Karpas-422 (cell line): ENCODE results near the gene GUK1. TPM values are rescaled to one million over a fixed set of nuclear protein-coding genes. Genes with fewer than 3 reads are reported as not detected.
"Not testable (repeated sequence)": the region's sequence is repeated elsewhere in the genome, so short reads cannot be mapped to it uniquely, and the experiment has no call there.

Experiments
- DNase-seq: peaks from one replicate; pipeline ENCODE4 v3.0.0-alpha.2; 2015
- H2AFZ ChIP-seq: fragments of 200-600 bp; sonication (generic); 2 replicates; pipeline ENCODE4 v1.6.1; 2014; ENCODE audit warnings: antibody characterized with exemption, low read length, mixed read lengths
- H3K27ac ChIP-seq: fragments of 200-600 bp; sonication (generic); 2 replicates; pipeline ENCODE4 v1.5.1; 2014; ENCODE audit warnings: mild to moderate bottlenecking, low read length, moderate library complexity
- H3K27me3 ChIP-seq: fragments of 200-600 bp; sonication (generic); 2 replicates; pipeline ENCODE4 v1.6.1; 2014; ENCODE audit warnings: low read length, mixed read lengths
- H3K36me3 ChIP-seq: fragments of 200-600 bp; sonication (generic); 2 replicates; pipeline ENCODE4 v1.6.1; 2014; ENCODE audit warnings: low read length, mixed read lengths; ENCODE audit not compliant: insufficient read depth
- H3K4me1 ChIP-seq: fragments of 200-600 bp; sonication (generic); 2 replicates; pipeline ENCODE4 v1.6.1; 2014; ENCODE audit warnings: mild to moderate bottlenecking, low read length, mixed read lengths
- H3K4me2 ChIP-seq: fragments of 200-600 bp; sonication (generic); 2 replicates; pipeline ENCODE4 v1.6.1; 2014; ENCODE audit warnings: low read length, low read depth, mild to moderate bottlenecking; ENCODE audit not compliant: poor library complexity, severe bottlenecking
- H3K4me3 ChIP-seq: fragments of 200-600 bp; sonication (generic); 2 replicates; pipeline ENCODE4 v1.5.1; 2014; ENCODE audit warnings: mild to moderate bottlenecking, antibody characterized with exemption, low read length, mixed read lengths
- H3K79me2 ChIP-seq: fragments of 200-600 bp; sonication (generic); 2 replicates; pipeline ENCODE4 v1.6.1; 2014; ENCODE audit warnings: mild to moderate bottlenecking, low read length, mixed read lengths
- H3K9ac ChIP-seq: fragments of 200-600 bp; sonication (generic); 2 replicates; pipeline ENCODE4 v1.6.0; 2014; ENCODE audit warnings: low read length
- H3K9me2 ChIP-seq: fragments of 200-600 bp; sonication (generic), shearing (Covaris generic); replicated peaks from 2 replicates; pipeline ENCODE4 v1.6.0; 2014; ENCODE audit warnings: mild to moderate bottlenecking, low read length, moderate library complexity; ENCODE audit not compliant: insufficient read depth
- H3K9me3 ChIP-seq: fragments of 300-700, 200-600 bp; sonication (generic); 2 replicates; pipeline ENCODE4 v1.6.1; 2014; ENCODE audit warnings: low read length, mixed read lengths
- H4K20me1 ChIP-seq: fragments of 200-600 bp; sonication (generic); 2 replicates; pipeline ENCODE4 v1.6.1; 2014; ENCODE audit warnings: mild to moderate bottlenecking, antibody characterized with exemption, low read length, low read depth; ENCODE audit not compliant: insufficient read depth
- total RNA-seq: library from RNA; depleted of rRNA; stranded (reverse); fragments of >200 nt; shearing (Covaris generic); gene quantifications from 2 replicates; pipeline ENCODE4 v1.2.3, GENCODE V29; 2014; ENCODE audit warnings: low replicate concordance

GUK1 gene
- total RNA-seq, 1 experiment from 2014 or later, result 74.4 TPM

GRCh38 chr1:228171221-228171891 is 31.3 kb downstream of the GUK1 start:
- Histone ChIP-seq H4K20me1 (peaks cover 5% of the 10 kb centered on the region; the same call in 1 of the 2 replicates), H3K9ac (no peak overlapping the region), H3K4me3 (no peak overlapping the region), H3K4me1 (peaks cover 6% of the 10 kb centered on the region), H3K79me2 (no peaks in the 10 kb centered on the region), H3K36me3 (no peaks in the 10 kb centered on the region), H3K27ac (no peak overlapping the region), H3K9me3 (no peaks in the 10 kb centered on the region), H3K27me3 (no peaks in the 10 kb centered on the region), H2AFZ (no peak overlapping the region), H3K9me2 (no peaks in the 10 kb centered on the region), H3K4me2 (no peak overlapping the region)
- DNase-seq, result no peak

- Histone ChIP-seq H3K9me3 (no peaks in the 10 kb centered on the region), H4K20me1 (peaks cover 5% of the 10 kb centered on the region; the same call in 1 of the 2 replicates), H3K4me1 (no peaks in the 10 kb centered on the region), H3K36me3 (no peaks in the 10 kb centered on the region), H3K27ac (no peak overlapping the region), H3K9ac (no peak overlapping the region), H3K4me3 (no peak overlapping the region), H3K9me2 (no peaks in the 10 kb centered on the region), H3K79me2 (no peaks in the 10 kb centered on the region), H2AFZ (no peak overlapping the region), H3K27me3 (no peaks in the 10 kb centered on the region), H3K4me2 (no peak overlapping the region)
- DNase-seq, result no peak
These were observed 32.8 kb downstream of the GUK1 start for GRCh38 chr1:228172591-228173527.

DNA sequence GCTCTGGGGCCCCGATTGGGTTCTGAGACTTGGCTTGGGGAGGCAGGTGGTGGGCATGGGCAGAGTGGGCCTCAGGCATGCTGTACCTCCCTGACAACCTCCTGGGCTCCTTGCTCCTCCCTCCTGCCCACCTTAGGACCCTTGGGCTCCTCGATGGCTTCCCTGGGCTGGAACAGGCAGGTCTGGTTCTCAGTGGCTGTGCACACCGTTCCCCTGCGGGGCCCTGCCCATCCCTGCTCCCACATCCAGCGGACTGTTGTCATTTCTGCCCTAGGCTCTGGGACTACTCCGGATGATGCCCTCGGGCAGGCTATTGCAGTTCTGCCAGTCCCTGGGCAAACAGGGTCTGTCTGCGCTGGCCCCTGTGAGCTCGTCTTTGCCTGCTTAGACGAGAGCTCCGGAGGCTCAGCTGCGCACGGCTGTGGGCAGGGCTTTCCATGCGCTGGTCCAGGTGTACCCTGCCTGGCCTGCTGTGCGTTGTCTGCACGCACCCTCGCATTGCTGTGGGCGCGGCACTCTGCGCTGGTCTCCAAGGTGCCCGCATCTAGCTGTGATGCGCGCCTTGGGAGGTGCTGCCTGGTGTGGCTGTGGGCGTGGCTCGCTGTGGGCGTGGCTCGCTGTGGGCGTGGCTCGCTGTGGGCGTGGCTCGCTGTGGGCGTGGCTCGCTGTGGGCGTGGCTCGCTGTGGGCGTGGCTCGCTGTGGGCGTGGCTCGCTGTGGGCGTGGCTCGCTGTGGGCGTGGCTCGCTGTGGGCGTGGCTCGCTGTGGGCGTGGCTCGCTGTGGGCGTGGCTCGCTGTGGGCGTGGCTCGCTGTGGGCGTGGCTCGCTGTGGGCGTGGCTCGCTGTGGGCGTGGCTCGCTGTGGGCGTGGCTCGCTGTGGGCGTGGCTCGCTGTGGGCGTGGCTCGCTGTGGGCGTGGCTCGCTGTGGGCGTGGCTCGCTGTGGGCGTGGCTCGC is 33.7 kb downstream of the GUK1 start:
- not testable (repeated sequence) for H3K9me2 ChIP-seq, H3K4me1 ChIP-seq, H3K4me3 ChIP-seq, H3K27ac ChIP-seq, H3K9me3 ChIP-seq, H3K9ac ChIP-seq, H4K20me1 ChIP-seq, H3K36me3 ChIP-seq, H3K79me2 ChIP-seq, H3K4me2 ChIP-seq, H3K27me3 ChIP-seq, H2AFZ ChIP-seq, DNase-seq

- H3K9ac ChIP-seq, result no peak overlapping the region
- no peak for DNase-seq
These were observed 34.6 kb downstream of the GUK1 start for GRCh38 chr1:228174482-228175315.

DNA sequence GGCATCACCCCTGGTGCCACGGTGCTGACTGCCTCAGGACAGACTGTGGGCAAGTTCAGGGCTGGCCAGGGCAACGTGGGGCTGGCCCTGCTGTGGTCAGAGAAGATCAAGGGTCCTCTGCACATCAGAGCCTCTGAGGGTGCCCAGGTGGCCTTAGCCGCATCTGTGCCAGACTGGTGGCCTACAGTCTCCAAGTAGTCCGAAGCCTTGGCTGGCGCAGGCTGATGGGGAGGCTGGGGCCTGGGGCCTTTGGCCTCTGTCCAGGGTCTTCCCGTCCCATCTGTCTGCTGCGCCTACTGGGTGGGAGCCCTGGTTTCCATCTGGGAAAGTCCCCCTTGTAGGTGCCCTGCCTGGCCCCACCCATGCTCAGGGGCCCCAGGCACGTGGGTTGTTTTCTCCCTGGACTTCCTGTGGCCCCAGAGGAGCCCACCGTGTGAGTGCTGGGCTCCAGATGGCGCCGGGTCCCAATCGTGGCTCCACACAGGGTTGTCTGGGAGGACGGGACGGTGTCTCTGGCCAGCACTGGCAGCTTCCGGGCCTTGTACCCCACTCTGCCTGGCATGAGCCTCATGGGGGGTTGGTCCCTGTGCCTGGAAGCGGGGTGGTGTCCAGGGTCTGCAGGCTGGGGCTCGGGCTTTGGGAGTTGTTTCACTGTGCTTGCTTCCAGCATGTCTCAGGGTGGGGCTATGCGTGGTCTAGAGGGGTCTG is 35.4 kb downstream of the GUK1 start:
- DNase-seq, result no peak
- Histone ChIP-seq H3K9me2 (no peaks in the 10 kb centered on the region), H3K4me3 (no peak overlapping the region), H3K4me2 (no peak overlapping the region), H4K20me1 (peaks cover 5% of the 10 kb centered on the region; the same call in 1 of the 2 replicates), H3K27ac (no peak overlapping the region), H3K79me2 (no peaks in the 10 kb centered on the region), H3K9ac (no peak overlapping the region), H3K4me1 (no peaks in the 10 kb centered on the region), H3K36me3 (no peaks in the 10 kb centered on the region), H3K9me3 (no peaks in the 10 kb centered on the region), H3K27me3 (no peaks in the 10 kb centered on the region), H2AFZ (no peak overlapping the region)

More at GRCh38 chr1:228174482-228175315, 34.6 kb downstream of the GUK1 start:
- H3K9me2 ChIP-seq, result no peaks in the 10 kb centered on the region
- H3K27ac ChIP-seq, result no peak overlapping the region
- H2AFZ ChIP-seq, result no peak overlapping the region
- H3K36me3 ChIP-seq, result no peaks in the 10 kb centered on the region
- no peaks in the 10 kb centered on the region for H3K9me3 ChIP-seq
- H3K79me2 ChIP-seq, result no peaks in the 10 kb centered on the region
- no peak overlapping the region for H3K4me2 ChIP-seq
- H3K4me1 ChIP-seq, result no peaks in the 10 kb centered on the region
- H4K20me1 ChIP-seq, result peaks cover 5% of the 10 kb centered on the region; the same call in 1 of the 2 replicates
- H3K4me3 ChIP-seq, result no peak overlapping the region
- no peaks in the 10 kb centered on the region for H3K27me3 ChIP-seq

DNA sequence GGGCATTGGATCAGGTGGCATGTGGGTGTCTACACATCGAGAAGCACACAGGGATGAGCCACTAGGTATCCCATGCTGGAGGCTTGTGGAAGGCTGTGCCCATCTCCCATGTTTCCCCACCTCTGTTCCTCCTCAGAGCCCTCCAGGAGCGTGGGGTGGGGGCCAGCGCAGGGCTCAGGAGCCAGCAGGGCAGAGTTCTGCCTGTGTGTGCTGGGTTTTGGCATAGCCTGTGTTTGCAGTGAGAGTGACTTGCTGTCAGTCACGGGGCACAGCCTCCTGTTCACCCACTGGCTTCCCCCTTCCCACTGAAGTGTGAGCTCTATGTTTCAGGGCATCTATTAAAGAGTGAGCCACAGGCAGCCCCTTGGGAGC is 35.9 kb downstream of the GUK1 start:
- DNase-seq, result no peak
- Histone ChIP-seq H3K4me3 (no peak overlapping the region), H2AFZ (no peak overlapping the region), H3K27me3 (no peaks in the 10 kb centered on the region), H3K4me1 (no peaks in the 10 kb centered on the region), H3K9me3 (no peaks in the 10 kb centered on the region), H3K27ac (no peak overlapping the region), H3K9ac (no peak overlapping the region), H3K36me3 (no peaks in the 10 kb centered on the region), H3K79me2 (no peaks in the 10 kb centered on the region), H3K4me2 (no peak overlapping the region), H4K20me1 (peaks cover 5% of the 10 kb centered on the region; the same call in 1 of the 2 replicates), H3K9me2 (no peaks in the 10 kb centered on the region)
